ENCODE results near the gene TMEM242.

GRCh38 chr6:157283900-157284737 lies 39.2 kb downstream of the TMEM242 start:
- TF ChIP-seq CTCF (IDR thresholded peaks at IDR 0.05; ENCODE audit: insufficient read depth, low read depth, low read length) (no peak), EZH2 (IDR thresholded peaks at IDR 0.05; ENCODE audit: insufficient read depth, low read length) (no peak)

All from astrocyte (in vitro differentiated cells and primary cell).